Activated CD8-positive, alpha-beta memory T cell treated with anti-CD3 and anti-CD28 coated beads, Interleukin-2, amount 50 U/mL, for 48 hours (primary cell): ENCODE data around the gene LRRC7.
"Not testable (repeated sequence)": the region's sequence is repeated elsewhere in the genome, so short reads cannot be mapped to it uniquely, and the experiment has no call there.

Experiments used
- DNase-seq: peaks from one replicate; pipeline ENCODE4 v3.0.0-alpha.2; 2020

Gene LRRC7

GRCh38 chr1:69911301-69911801, 343.6 kb downstream of the LRRC7 start:
- no peak for DNase-seq

DNA sequence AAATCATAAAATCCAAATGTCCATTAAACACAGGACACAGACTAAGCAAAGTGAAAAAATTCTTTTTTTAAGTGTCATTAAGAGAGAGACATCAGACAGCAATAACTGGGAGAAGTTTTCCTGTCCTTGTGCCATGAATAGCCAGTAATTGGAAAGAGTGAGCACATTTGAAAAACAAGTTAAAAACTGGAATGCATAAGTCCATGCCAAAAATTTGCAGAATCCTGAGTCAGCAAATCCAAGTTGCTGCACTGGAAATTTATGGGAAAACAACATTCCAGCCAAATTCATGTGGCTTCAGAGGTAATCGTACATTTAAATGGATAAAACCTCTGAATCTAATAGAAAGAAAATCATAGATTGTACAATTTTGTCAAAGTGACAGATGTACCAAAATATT, 346.3 kb downstream of the LRRC7 start:
- no peak for DNase-seq

DNA sequence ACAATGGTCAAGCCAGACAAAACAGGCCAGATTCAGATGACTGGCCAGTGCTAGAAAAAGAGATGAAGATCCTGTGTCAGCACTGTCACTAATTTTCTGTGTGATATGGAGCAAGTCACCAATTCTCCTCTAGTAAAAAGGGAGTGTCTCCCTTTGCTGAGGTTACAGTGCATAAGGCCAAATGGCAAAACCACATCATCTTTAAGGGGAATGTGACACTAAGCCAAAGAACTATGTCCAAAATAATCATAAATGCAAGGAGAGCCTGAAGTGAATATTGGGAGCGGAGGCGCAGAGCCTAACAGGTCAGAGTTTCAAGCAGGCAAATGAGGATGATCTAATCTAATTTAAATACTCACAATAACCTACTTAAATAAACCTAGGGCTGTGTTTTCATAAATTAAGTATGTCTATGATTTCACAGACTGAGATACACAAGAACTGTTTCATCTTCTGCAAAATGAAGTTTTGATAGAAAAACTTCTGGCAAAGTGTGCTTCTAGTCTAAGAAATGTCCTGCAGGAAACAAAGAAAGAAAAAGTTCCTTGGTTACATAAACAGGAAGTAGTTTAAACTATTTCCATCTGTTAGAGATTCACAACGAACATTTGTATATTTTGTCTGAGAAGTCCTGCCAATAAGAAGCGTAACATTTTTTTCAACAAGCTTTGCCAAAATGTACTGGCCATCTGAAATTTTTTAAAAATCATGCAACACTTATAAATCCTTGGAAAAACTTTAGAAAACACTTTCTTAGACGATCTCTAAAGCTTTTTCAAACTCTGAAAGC, 347.4 kb downstream of the LRRC7 start:
- DNase-seq = no peak

- no peak for DNase-seq
Observed at GRCh38 chr1:69919129-69919921, 351.6 kb downstream of the LRRC7 start.

- DNase-seq = no peak
Observed at GRCh38 chr1:69919922-69920273, 352.2 kb downstream of the LRRC7 start.

- no peak for DNase-seq
Observed at GRCh38 chr1:69920426-69920825, 352.7 kb downstream of the LRRC7 start.

DNA sequence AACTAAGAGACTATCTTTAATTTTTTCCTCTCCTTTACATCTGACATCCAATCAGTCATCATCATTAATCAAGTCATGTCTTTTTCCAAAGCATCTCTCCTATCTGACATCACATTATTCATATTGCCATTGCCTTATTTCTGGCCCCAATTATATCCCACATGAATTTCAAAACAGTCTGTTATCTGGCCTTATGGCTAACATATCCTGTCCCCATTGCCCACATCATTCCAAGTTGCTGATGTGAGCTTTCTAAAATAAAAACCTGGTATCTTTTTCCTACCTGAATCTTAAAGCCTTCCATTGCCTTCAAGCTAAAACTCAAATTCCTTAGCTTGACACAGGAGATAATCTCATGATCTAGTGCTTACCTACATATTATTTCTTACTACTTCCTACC, 353.8 kb downstream of the LRRC7 start:
- no peak for DNase-seq

DNA sequence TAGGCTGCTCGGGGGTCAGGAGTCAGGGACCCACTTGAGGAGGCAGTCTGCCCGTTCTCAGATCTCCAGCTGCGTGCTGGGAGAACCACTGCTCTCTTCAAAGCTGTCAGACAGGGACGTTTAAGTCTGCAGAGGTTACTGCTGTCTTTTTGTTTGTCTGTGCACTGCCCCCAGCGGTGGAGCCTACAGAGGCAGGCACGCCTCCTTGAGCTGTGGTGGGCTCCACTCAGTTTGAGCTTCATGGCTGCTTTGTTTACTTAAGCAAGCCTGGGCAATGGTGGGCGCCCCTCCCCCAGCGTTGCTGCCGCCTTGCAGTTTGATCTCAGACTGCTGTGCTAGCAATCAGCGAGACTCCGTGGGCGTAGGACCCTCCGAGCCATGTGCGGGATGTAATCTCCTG, 360.5 kb downstream of the LRRC7 start:
- DNase-seq = not testable (repeated sequence)

GRCh38 chr1:69929308-69930057, 361.8 kb downstream of the LRRC7 start:
- DNase-seq = no peak

- DNase-seq = no peak
Observed at GRCh38 chr1:69930396-69930795, 362.7 kb downstream of the LRRC7 start.

DNA sequence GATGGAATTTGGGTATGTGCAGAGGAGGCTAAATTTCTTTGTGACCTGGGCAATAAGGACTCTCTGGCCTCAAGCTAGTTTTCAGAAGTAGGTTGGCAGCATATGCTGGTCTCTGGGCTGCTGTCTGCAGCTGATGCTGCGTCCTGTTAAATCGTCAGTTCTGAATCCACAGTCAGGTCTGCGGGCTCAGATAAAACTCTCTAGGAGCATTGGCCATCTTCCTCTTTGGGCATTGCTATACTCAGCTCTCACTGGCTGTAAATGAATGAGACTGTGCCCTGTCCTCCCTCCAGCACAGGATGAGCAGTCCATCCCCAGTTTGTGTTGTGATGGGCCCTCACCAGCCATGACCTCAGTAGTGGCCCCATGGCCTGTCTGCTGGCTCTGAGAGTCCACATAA, 365.0 kb downstream of the LRRC7 start:
- no peak for DNase-seq

GRCh38 chr1:69940231-69940630, 372.5 kb downstream of the LRRC7 start:
- no peak for DNase-seq

- DNase-seq = no peak
Observed at GRCh38 chr1:69940816-69941215, 373.1 kb downstream of the LRRC7 start.

GRCh38 chr1:69943030-69943429, 375.3 kb downstream of the LRRC7 start:
- DNase-seq = no peak

GRCh38 chr1:69946935-69947334, 379.2 kb downstream of the LRRC7 start:
- DNase-seq = no peak

DNA sequence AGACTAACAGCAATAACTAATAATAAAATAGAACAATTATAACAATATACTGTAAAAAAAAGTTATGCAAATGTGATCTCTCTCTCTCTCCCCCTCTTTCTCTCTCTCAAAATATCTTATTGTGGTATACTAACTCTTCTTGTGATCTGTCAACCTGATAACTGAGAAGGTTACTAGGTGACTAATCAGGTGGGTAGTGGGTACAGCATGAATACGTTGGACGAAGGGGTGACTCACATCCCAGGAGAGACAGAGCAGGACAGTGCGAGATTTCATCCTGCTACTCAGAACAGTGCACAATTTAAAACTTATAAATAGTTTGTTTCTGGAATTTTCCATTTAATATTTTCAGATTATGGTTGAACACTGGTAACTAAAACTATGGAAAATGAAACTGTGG, 380.1 kb downstream of the LRRC7 start:
- no peak for DNase-seq

GRCh38 chr1:69952676-69953075, 385.0 kb downstream of the LRRC7 start:
- no peak for DNase-seq

- DNase-seq = not testable (repeated sequence)
Observed at GRCh38 chr1:69962452-69962851, 394.7 kb downstream of the LRRC7 start.

DNA sequence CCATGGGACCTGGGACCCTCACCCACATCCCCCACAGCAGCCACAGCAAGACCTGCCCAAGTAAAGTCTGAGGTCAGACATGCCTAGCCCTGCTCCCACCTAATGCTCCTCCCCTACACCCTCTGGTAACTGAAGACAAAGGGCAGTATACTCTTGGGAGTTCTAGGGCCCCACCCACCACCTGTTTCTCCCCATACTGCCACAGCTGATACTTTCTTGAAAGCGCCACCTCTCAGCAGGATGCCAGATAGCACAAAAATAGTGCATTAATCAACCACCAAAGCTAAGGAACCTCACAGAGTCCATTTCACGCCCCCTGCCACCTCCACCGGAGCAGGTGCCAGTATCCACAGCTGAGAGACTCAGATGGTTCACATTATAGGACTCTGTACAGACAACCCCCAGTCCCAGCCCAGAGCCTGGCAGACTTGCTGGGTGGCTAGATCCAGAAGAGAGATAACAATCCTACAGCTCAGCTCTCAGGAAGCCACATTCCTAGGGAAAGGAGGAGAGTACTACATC, 399.6 kb downstream of the LRRC7 start:
- DNase-seq = no peak

DNA sequence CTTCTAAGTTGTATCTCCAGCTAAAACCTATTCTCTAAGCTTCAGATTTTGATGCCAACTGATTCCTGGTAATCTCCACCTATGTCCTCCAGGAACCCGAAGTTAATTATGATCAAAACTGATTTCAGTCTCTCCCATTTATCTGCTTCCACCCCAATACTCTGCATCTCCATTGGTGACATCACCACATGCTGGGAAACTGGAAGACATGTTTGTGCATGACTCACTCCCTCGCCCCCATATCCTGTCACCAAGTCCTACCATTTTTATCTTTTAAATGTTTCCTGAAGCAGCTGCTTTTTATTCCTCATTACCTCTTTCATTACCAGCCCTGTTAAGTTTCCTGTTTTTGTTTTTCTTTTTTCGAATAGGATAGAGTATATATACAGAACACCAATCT, 409.2 kb downstream of the LRRC7 start:
- DNase-seq = no peak

GRCh38 chr1:69982992-69983391, 415.3 kb downstream of the LRRC7 start:
- no peak for DNase-seq

DNA sequence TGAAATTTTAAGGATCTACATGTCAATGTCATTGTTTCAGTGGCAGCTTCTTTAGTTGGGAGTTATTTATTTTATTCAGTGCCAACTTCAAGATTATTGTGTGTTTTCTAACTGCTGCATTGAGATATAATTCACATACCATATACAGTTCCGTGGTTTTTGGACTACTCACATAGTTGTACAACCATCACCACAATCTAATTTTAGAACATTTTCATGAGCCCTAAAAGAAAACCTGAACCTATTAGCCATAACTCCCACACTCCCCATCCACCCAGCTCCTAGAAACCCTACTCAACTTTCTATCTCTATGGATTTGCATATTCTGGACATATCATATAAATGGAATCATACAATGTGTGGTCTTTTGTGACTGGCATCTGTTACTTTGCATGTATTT, 417.7 kb downstream of the LRRC7 start:
- no peak for DNase-seq

DNA sequence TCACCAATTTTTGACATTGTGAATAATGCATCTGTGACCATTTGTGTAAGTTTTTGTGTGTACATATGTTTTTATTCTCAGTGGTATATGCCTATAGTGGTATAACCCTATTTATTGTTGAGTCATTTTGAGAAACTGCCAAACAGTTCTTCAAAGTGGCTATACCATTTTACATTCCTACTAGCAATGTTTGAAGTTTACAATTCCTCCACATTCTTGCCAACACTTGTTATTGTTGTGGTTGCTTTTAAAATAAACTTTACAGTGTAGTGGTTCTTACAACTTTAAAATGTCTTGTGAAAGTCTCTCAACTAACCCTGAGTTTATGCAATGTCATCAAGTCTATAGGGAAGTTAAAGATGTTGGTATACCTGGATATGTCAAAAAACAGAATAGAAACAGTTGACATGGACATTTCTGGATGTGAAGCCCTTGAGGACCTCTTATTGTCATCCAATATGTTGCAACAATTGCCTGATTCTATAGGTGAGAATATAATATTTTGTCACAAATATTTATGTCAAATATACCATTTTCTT, 418.2 kb downstream of the LRRC7 start:
- DNase-seq = no peak
